ENCODE measurements around the gene INVS.
A peak's percentile ranks its signal among the peaks of the same experiment; 100 is the strongest.
"Not testable (repeated sequence)": the region's sequence is repeated elsewhere in the genome, so short reads cannot be mapped to it uniquely, and the experiment has no call there.

INVS gene

DNA sequence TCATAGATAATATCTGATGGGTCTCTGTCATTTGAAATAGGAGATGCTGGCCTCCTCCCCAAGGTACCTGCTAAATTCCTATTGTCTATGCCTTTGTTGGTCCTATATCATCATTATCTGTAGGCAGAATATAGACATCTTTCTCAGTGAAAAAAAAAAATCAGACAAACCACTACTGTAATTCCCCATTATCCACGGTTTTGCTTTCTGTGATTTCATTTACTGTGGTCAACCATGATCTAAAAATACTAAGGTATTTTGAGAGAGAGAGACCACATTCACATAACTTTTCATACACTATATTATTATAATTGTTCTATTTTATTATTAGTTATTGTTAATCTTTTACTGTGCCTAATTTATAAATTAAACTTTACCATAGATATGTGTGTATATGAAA lies 122.5 kb downstream of the INVS start:
- no peak overlapping the region for H3K4me3 ChIP-seq
- no peaks in the 10 kb centered on the region for H3K9me3 ChIP-seq (ENCODE audit: low read depth, low read length)
- H3K36me3 ChIP-seq (ENCODE audit: insufficient read depth, low read length), result peaks cover 4% of the 10 kb centered on the region; the same call in 1 of the 2 replicates
- no peak for DNase-seq (ENCODE audit: low read depth, low spot score)
- TF ChIP-seq POLR2AphosphoS5 (IDR thresholded peaks at IDR 0.05; ENCODE audit: borderline replicate concordance, low read depth, low read length) (no peak), EZH2 (IDR thresholded peaks at IDR 0.05) (no peak), FOXP2 (optimal IDR thresholded peaks at IDR 0.05; ENCODE audit: control extremely low read depth, extremely low read length, insufficient read depth) (no peak)
- H3K9ac ChIP-seq (ENCODE audit: insufficient read length), result no peak overlapping the region
- no peak overlapping the region for H3K27ac ChIP-seq

DNA sequence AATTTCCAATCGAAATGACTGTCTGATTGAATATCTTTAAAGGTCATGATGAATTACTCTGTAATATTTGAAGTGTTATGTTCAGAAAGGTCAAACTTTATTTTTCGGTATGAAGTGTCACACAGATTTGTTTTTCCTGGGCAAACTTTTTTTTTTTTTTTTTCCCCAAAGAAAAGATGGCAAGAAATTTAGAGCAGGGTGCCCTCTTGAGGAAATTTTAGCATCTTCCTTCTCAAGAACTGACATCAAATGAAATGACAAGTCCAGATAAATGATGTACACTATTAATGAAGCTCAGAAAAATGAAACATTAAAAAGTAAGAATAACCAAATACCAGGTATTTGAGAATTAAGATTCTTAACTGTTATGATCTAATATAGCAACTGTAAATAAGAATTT lies 123.6 kb downstream of the INVS start:
- Histone ChIP-seq H3K4me3 (no peak overlapping the region), H3K9me3 (ENCODE audit: low read depth, low read length) (no peaks in the 10 kb centered on the region), H3K27ac (no peak overlapping the region), H3K9ac (ENCODE audit: insufficient read length) (no peak overlapping the region), H3K36me3 (ENCODE audit: insufficient read depth, low read length) (peaks cover 4% of the 10 kb centered on the region; the same call in 1 of the 2 replicates)
- peak; percentile 14 for DNase-seq (ENCODE audit: low read depth, low spot score)
- TF ChIP-seq EZH2 (IDR thresholded peaks at IDR 0.05) (no peak), POLR2AphosphoS5 (IDR thresholded peaks at IDR 0.05; ENCODE audit: borderline replicate concordance, low read depth, low read length) (no peak), FOXP2 (optimal IDR thresholded peaks at IDR 0.05; ENCODE audit: control extremely low read depth, extremely low read length, insufficient read depth) (no peak)

DNA sequence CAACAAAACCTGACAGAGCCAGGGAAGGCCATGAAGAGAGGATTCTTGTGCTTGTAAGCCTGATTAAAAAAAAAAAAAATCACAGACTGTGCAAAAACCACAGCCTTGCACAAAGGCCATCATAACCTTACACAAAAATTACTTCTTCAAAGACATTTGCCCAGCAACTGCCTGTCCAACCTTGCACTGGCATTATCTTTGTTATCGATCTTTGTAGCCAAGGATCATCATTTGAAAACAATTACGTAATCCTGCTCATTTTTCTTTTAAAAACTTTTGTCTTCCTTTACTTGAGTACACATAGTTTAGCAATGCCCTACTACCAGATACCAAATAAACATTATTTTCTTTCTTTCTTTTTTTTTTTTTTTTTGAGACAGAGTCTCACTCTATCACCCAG lies 128.6 kb downstream of the INVS start:
- Histone ChIP-seq H3K27ac (no peak overlapping the region), H3K36me3 (ENCODE audit: insufficient read depth, low read length) (peaks cover 4% of the 10 kb centered on the region; the same call in 1 of the 2 replicates), H3K9me3 (ENCODE audit: low read depth, low read length) (no peaks in the 10 kb centered on the region), H3K4me3 (no peak overlapping the region), H3K9ac (ENCODE audit: insufficient read length) (no peak overlapping the region)
- no peak for TF ChIP-seq POLR2AphosphoS5 (IDR thresholded peaks at IDR 0.05; ENCODE audit: borderline replicate concordance, low read depth, low read length)
- no peak for TF ChIP-seq FOXP2 (optimal IDR thresholded peaks at IDR 0.05; ENCODE audit: control extremely low read depth, extremely low read length, insufficient read depth)
- TF ChIP-seq EZH2 (IDR thresholded peaks at IDR 0.05), result no peak
- no peak for DNase-seq (ENCODE audit: low read depth, low spot score)

DNA sequence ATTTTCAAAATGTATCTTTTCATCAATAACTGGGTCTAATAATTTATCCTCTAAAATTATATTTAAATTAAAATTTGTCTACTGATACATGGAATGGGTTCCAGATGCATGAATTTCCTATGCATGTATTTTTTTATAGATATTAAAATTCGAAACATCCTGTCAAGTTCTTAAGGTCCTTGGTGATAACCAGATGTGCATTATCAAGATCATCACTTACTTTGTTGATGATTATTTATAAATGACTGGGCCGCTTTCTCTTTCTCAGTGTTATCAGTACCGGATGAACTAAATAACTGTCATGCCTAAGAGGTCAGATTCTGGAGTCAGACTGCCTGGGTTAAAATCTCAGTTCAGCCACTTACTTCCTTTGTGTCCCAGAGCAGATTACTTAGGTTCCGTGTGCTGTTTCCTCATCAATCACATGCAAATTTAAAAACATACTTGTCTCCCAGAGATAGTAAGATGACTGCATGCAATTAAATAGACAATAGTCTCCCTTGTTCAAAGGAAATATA lies 129.4 kb downstream of the INVS start:
- TF ChIP-seq EZH2 (IDR thresholded peaks at IDR 0.05) (no peak), FOXP2 (optimal IDR thresholded peaks at IDR 0.05; ENCODE audit: control extremely low read depth, extremely low read length, insufficient read depth) (no peak), POLR2AphosphoS5 (IDR thresholded peaks at IDR 0.05; ENCODE audit: borderline replicate concordance, low read depth, low read length) (no peak)
- H3K27ac ChIP-seq, result 0 out of 2 replicates have a peak overlapping the region, but pooled peaks have one; percentile 6
- peaks cover 4% of the 10 kb centered on the region; the same call in 1 of the 2 replicates for H3K36me3 ChIP-seq (ENCODE audit: insufficient read depth, low read length)
- no peaks in the 10 kb centered on the region for H3K9me3 ChIP-seq (ENCODE audit: low read depth, low read length)
- no peak overlapping the region for H3K9ac ChIP-seq (ENCODE audit: insufficient read length)
- H3K4me3 ChIP-seq, result no peak overlapping the region
- DNase-seq (ENCODE audit: low read depth, low spot score), result no peak

DNA sequence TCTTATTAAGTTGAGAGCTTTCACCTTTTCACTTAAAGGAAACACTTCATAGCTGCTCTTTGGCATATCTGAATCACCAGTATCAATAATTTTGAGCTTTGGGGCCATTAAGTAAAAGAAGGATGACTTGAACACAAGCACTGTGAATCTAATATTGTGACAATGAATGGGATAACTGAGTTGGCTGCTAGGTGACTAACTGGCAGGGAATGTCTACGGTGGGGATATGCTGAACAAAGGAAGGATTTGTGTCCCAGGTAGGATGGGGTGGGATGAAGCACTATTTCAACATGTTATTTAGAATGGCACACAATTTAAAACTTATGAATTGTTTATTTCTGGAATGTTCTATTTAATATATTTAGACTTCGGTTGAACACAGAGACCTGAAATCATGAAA lies 130.1 kb downstream of the INVS start:
- H3K9ac ChIP-seq (ENCODE audit: insufficient read length), result no peak overlapping the region
- no peak overlapping the region for H3K4me3 ChIP-seq
- no peak for DNase-seq (ENCODE audit: low read depth, low spot score)
- H3K27ac ChIP-seq, result no peak overlapping the region
- H3K9me3 ChIP-seq (ENCODE audit: low read depth, low read length), result no peaks in the 10 kb centered on the region
- peaks cover 4% of the 10 kb centered on the region; the same call in 1 of the 2 replicates for H3K36me3 ChIP-seq (ENCODE audit: insufficient read depth, low read length)
- TF ChIP-seq POLR2AphosphoS5 (IDR thresholded peaks at IDR 0.05; ENCODE audit: borderline replicate concordance, low read depth, low read length) (no peak), FOXP2 (optimal IDR thresholded peaks at IDR 0.05; ENCODE audit: control extremely low read depth, extremely low read length, insufficient read depth) (no peak), EZH2 (IDR thresholded peaks at IDR 0.05) (no peak)

DNA sequence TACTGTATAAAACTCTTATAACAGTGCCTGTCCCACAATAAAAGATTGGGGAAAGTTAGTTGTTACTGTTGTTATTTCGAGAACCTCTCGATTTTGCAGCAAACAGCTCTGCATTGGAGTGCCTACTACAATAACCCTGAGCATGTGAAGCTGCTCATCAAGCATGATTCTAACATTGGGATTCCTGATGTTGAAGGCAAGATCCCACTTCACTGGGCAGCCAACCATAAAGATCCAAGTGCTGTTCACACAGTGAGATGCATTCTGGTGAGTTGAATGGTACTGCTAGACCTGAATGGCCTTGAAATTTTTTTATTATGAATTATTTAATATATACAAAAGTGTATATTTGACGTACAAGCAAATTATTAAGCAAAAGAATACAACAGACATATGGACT lies 130.5 kb downstream of the INVS start:
- no peak overlapping the region for H3K9ac ChIP-seq (ENCODE audit: insufficient read length)
- no peaks in the 10 kb centered on the region for H3K9me3 ChIP-seq (ENCODE audit: low read depth, low read length)
- H3K36me3 ChIP-seq (ENCODE audit: insufficient read depth, low read length), result peaks cover 4% of the 10 kb centered on the region; the same call in 1 of the 2 replicates
- TF ChIP-seq FOXP2 (optimal IDR thresholded peaks at IDR 0.05; ENCODE audit: control extremely low read depth, extremely low read length, insufficient read depth) (no peak), POLR2AphosphoS5 (IDR thresholded peaks at IDR 0.05; ENCODE audit: borderline replicate concordance, low read depth, low read length) (no peak), EZH2 (IDR thresholded peaks at IDR 0.05) (no peak)
- DNase-seq (ENCODE audit: low read depth, low spot score), result no peak
- H3K27ac ChIP-seq, result no peak overlapping the region
- H3K4me3 ChIP-seq, result no peak overlapping the region

DNA sequence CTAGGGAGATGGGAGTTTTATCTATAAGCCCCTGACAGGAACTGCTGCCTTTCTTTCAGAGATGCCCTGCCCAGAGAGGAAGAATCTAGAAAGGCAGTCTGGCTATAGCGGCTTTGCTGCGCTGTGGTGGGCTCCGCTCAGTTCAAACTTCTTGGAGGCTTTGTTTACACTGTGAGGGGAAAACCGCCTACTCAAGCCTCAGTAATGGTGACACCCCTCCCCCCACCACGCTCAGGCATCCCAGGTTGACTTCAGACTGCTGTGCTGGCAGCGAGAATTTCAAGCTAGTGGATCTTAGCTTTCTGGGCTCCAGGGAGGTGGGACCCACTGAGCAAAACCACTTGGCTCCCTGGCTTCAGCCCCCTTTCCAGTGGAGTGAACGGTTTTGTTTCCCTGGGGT lies 137.9 kb downstream of the INVS start:
- not testable (repeated sequence) for H3K36me3 ChIP-seq (ENCODE audit: insufficient read depth, low read length); H3K9me3 ChIP-seq (ENCODE audit: low read depth, low read length); H3K9ac ChIP-seq (ENCODE audit: insufficient read length); H3K4me3 ChIP-seq; DNase-seq (ENCODE audit: low read depth, low spot score); H3K27ac ChIP-seq

DNA sequence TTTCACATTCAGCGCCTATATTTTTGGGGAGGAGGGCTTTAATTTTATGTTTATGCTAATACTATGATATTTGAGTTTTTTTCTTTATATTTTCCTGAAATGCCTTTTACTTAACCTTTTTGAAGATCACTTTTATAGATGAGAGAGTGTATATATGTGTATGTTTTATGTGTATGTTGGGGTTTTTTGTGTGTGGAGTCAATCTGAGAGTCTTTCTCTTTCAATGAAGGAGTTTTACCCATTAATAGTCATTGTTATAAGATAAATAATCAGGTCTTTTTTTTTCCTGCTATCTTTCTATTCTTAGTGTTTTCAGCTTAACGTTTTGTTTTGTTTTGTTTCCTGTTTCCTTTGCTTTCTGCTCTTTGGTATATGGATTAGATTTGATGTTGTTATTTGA lies 141.5 kb downstream of the INVS start:
- no peak overlapping the region for H3K9ac ChIP-seq (ENCODE audit: insufficient read length)
- no peaks in the 10 kb centered on the region for H3K9me3 ChIP-seq (ENCODE audit: low read depth, low read length)
- TF ChIP-seq FOXP2 (optimal IDR thresholded peaks at IDR 0.05; ENCODE audit: control extremely low read depth, extremely low read length, insufficient read depth) (no peak), POLR2AphosphoS5 (IDR thresholded peaks at IDR 0.05; ENCODE audit: borderline replicate concordance, low read depth, low read length) (no peak), EZH2 (IDR thresholded peaks at IDR 0.05) (no peak)
- H3K36me3 ChIP-seq (ENCODE audit: insufficient read depth, low read length), result peaks cover under 1% of the 10 kb centered on the region; the same call in 1 of the 2 replicates
- H3K27ac ChIP-seq, result no peak overlapping the region
- H3K4me3 ChIP-seq, result no peak overlapping the region
- DNase-seq (ENCODE audit: low read depth, low spot score), result no peak

DNA sequence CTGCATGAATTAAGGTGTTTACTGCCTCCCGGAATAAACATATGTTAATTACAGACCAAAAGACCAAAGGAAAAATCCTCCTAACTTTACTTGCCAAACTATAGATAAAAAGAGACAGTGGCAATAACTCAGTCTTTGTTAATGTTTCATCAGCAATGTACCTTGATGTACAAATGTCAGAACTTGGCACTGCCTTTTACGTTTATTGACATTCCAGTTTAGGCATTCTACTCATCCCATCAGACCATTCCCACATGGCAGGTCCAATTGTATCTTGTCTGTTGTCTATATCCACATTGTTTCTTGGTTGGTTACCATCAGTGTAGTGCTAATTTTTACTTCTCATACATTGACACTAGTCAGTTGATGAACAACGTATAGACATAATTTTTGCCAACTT lies 168.2 kb downstream of the INVS start:
- Histone ChIP-seq H3K36me3 (ENCODE audit: insufficient read depth, low read length) (peaks cover 17% of the 10 kb centered on the region), H3K27ac (no peak overlapping the region), H3K9ac (ENCODE audit: insufficient read length) (no peak overlapping the region), H3K4me3 (no peak overlapping the region), H3K9me3 (ENCODE audit: low read depth, low read length) (no peaks in the 10 kb centered on the region)
- TF ChIP-seq POLR2AphosphoS5 (IDR thresholded peaks at IDR 0.05; ENCODE audit: borderline replicate concordance, low read depth, low read length) (no peak), EZH2 (IDR thresholded peaks at IDR 0.05) (no peak), FOXP2 (optimal IDR thresholded peaks at IDR 0.05; ENCODE audit: control extremely low read depth, extremely low read length, insufficient read depth) (no peak)
- DNase-seq (ENCODE audit: low read depth, low spot score), result no peak
